Mesothelial cell of epicardium (in vitro differentiated cells): ENCODE data around the gene LAG3. TPM values are rescaled to one million over a fixed set of nuclear protein-coding genes. Genes with fewer than 3 reads are reported as not detected.

Experiments
- DNase-seq, 2 experiments: peaks; one replicate each; pipeline ENCODE4 v3.0.0; 2021; ENCODE audit warnings: low spot score in 2 of 2; ENCODE audit not compliant: unreplicated experiment in 2 of 2
- H3K27ac Mint-ChIP-seq: 2 replicates; pipeline ENCODE4 v1.8.0; 2021; ENCODE audit warnings: mixed read lengths
- H3K27me3 Mint-ChIP-seq: 2 replicates; pipeline ENCODE4 v1.8.0; 2021; ENCODE audit warnings: low read depth, mixed read lengths
- H3K36me3 Mint-ChIP-seq: 2 replicates; pipeline ENCODE4 v1.8.0; 2021; ENCODE audit warnings: mixed read lengths
- H3K4me1 Mint-ChIP-seq: 2 replicates; pipeline ENCODE4 v1.8.0; 2021; ENCODE audit warnings: mixed read lengths
- H3K4me3 Mint-ChIP-seq: 2 replicates; pipeline ENCODE4 v1.8.0; 2021; ENCODE audit warnings: mild to moderate bottlenecking, moderate library complexity, mixed read lengths
- H3K9me3 Mint-ChIP-seq: 2 replicates; pipeline ENCODE4 v1.8.0; 2021; ENCODE audit warnings: mixed read lengths
- total RNA-seq: library from RNA; stranded (reverse); gene quantifications from 3 replicates; pipeline ENCODE4 v1.2.1, GENCODE V29; 2021
- TF ChIP-seq, protein P1 (sequence below): fragments of 200-600 bp; sonication (generic); IDR thresholded peaks from one replicate; pipeline ENCODE4 v1.5.0; 2021; ENCODE audit warnings: antibody characterized with exemption; ENCODE audit not compliant: unreplicated experiment

Gene LAG3
- total RNA-seq, 1 donor from 2014 or later: 3.8 TPM

DNA sequence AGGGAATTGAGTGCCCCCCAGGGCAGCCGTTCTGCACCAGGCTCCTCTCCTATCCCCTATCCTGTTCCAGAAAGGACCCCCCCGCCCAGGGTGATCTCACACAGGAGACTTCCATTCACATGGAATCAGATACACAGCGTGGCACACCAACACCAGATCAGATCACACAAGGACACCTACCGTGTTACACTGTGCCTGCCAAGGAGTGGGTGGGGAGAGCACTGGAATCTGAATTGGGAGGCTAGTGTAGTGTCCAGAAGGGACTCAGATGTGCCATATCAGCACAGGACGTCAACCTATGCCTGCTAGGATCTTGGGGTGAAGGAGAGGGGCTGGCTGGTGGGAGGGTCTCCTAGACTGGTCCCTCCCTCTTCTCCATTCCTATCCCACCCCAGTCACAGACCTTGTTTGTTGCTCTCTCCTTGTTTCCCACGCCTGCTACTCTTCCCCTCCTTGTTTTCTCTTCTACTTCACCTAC lies 3.8 kb upstream of the LAG3 start:
- Mint-ChIP-seq H3K4me3 (peak overlapping the region; percentile 92), H3K9me3 (no peaks in the 10 kb centered on the region), H3K27me3 (peaks cover 18% of the 10 kb centered on the region), H3K4me1 (peaks cover 45% of the 10 kb centered on the region), H3K36me3 (peaks cover 16% of the 10 kb centered on the region), H3K27ac (peak overlapping the region; percentile 87)
- no peak for DNase-seq
- TF ChIP-seq, protein P1, sequence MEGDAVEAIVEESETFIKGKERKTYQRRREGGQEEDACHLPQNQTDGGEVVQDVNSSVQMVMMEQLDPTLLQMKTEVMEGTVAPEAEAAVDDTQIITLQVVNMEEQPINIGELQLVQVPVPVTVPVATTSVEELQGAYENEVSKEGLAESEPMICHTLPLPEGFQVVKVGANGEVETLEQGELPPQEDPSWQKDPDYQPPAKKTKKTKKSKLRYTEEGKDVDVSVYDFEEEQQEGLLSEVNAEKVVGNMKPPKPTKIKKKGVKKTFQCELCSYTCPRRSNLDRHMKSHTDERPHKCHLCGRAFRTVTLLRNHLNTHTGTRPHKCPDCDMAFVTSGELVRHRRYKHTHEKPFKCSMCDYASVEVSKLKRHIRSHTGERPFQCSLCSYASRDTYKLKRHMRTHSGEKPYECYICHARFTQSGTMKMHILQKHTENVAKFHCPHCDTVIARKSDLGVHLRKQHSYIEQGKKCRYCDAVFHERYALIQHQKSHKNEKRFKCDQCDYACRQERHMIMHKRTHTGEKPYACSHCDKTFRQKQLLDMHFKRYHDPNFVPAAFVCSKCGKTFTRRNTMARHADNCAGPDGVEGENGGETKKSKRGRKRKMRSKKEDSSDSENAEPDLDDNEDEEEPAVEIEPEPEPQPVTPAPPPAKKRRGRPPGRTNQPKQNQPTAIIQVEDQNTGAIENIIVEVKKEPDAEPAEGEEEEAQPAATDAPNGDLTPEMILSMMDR: no peak

GRCh38 chr12:6768990-6769389 lies 3.3 kb upstream of the LAG3 start:
- Mint-ChIP-seq H3K9me3 (no peaks in the 10 kb centered on the region), H3K4me1 (peaks cover 40% of the 10 kb centered on the region), H3K27me3 (peaks cover 19% of the 10 kb centered on the region), H3K4me3 (peak overlapping the region; percentile 92), H3K36me3 (peaks cover 16% of the 10 kb centered on the region), H3K27ac (peak overlapping the region; percentile 87)
- TF ChIP-seq, protein P1: no peak
- DNase-seq: no peak

- no peak overlapping the region for H3K4me3 Mint-ChIP-seq
- no peak for DNase-seq
- no peak overlapping the region for H3K27ac Mint-ChIP-seq
- H3K27me3 Mint-ChIP-seq: peaks cover 26% of the 10 kb centered on the region
- H3K9me3 Mint-ChIP-seq: no peaks in the 10 kb centered on the region
- H3K4me1 Mint-ChIP-seq: peaks cover 33% of the 10 kb centered on the region
- TF ChIP-seq, protein P1: no peak
- peaks cover 19% of the 10 kb centered on the region for H3K36me3 Mint-ChIP-seq
These were observed 2.7 kb upstream of the LAG3 start for GRCh38 chr12:6769666-6770065.

GRCh38 chr12:6770094-6770493 lies 2.2 kb upstream of the LAG3 start:
- Mint-ChIP-seq H3K4me1 (peaks cover 31% of the 10 kb centered on the region), H3K36me3 (peaks cover 23% of the 10 kb centered on the region), H3K4me3 (no peak overlapping the region), H3K27me3 (peaks cover 30% of the 10 kb centered on the region), H3K9me3 (no peaks in the 10 kb centered on the region), H3K27ac (no peak overlapping the region)
- DNase-seq: no peak
- TF ChIP-seq, protein P1: no peak

DNA sequence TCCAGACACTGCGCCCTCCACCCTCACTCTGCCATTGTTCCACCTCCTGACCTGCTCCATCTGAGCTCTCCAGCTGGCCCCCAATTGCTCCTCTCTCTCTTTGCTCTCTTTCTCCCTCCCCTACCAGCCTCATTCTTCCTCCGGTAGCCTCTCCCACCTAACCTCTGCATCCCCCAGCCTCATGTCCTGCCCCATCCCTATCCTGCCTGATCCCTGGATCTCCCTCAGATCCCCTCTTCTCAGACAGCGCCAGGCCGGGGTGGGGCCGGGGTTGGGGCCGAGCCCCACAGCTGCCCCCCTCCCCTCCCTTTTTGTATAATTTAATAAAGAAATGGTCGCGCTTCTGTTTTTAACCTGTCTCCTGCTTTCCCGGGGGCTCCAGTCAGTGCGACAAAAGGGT lies 1.7 kb upstream of the LAG3 start:
- Mint-ChIP-seq H3K27me3 (peaks cover 35% of the 10 kb centered on the region), H3K36me3 (peaks cover 28% of the 10 kb centered on the region), H3K9me3 (no peaks in the 10 kb centered on the region), H3K4me3 (no peak overlapping the region), H3K27ac (no peak overlapping the region), H3K4me1 (peaks cover 26% of the 10 kb centered on the region)
- DNase-seq: no peak
- TF ChIP-seq, protein P1: no peak

- Mint-ChIP-seq H3K9me3 (no peaks in the 10 kb centered on the region), H3K27me3 (peaks cover 38% of the 10 kb centered on the region), H3K36me3 (peaks cover 30% of the 10 kb centered on the region), H3K4me1 (peaks cover 21% of the 10 kb centered on the region), H3K4me3 (no peak overlapping the region), H3K27ac (no peak overlapping the region)
- TF ChIP-seq, protein P1: no peak
- DNase-seq: no peak
These were observed 1.2 kb upstream of the LAG3 start for GRCh38 chr12:6771091-6771495.
